ENCODE results near the gene FHOD3.

DNA sequence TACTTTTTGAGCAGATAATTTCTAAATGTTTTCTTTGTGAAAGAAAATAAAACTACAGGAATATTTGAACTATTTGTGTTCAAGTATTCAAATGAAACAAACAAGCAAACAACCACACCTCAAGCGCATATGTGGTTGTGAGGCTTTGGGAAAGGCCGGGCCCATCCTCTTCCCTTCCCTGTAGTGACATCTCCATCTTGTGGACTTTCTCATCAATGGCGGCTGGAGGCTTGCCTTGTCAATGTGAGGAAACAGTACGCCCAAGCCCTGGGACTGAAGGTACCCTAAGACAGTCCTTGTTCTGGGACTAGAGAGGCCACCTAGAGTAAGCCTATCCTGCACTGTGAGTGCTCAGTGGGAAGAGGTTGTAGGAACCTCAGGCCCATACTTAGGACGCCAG is 364.5 kb downstream of the FHOD3 start:
- TF ChIP-seq CTCF (IDR thresholded peaks at IDR 0.05) (no peak), POLR2A (IDR thresholded peaks at IDR 0.05) (no peak), POLR2AphosphoS5 (IDR thresholded peaks at IDR 0.05) (no peak)
